Ammon's horn (tissue), 1 donor: ENCODE data around the gene MRGPRX3.
A peak's percentile ranks its signal among the peaks of the same experiment; 100 is the strongest.
"Not testable (repeated sequence)": the region's sequence is repeated elsewhere in the genome, so short reads cannot be mapped to it uniquely, and the experiment has no call there.

Experiments
- DNase-seq: peaks from one replicate; pipeline ENCODE4 v3.0.0-alpha.2; 2016; ENCODE audit warnings: low spot score

MRGPRX3 gene

GRCh38 chr11:18132341-18132740 is at the start of gene MRGPRX3:
TSS of gene MRGPRX3 (plus strand) at chr11:18132571. CDS start at chr11:18137203, 4,632 bp downstream.
- DNase-seq: no peak

GRCh38 chr11:18088366-18088765 is 44.0 kb upstream of the MRGPRX3 start:
- DNase-seq: peak; percentile 31

- no peak for DNase-seq
Observed at GRCh38 chr11:18088966-18089365, 43.4 kb upstream of the MRGPRX3 start.

GRCh38 chr11:18091731-18092130 is 40.6 kb upstream of the MRGPRX3 start:
- DNase-seq: no peak

GRCh38 chr11:18093959-18094358 is 38.4 kb upstream of the MRGPRX3 start:
- no peak for DNase-seq

GRCh38 chr11:18100926-18101656 is 31.3 kb upstream of the MRGPRX3 start:
- DNase-seq: no peak

- no peak for DNase-seq
Observed at GRCh38 chr11:18105086-18105801, 27.1 kb upstream of the MRGPRX3 start.

- peak; percentile 88 for DNase-seq
Observed at GRCh38 chr11:18105802-18106574, 26.4 kb upstream of the MRGPRX3 start, which contains the start of gene SAAL1. TSS of gene SAAL1 (minus strand) at chr11:18106082. CDS start at chr11:18106041, 41 bp downstream.

- DNase-seq: no peak
Observed at GRCh38 chr11:18106688-18107087, 25.7 kb upstream of the MRGPRX3 start.

GRCh38 chr11:18108254-18108653 is 24.1 kb upstream of the MRGPRX3 start:
- DNase-seq: no peak

- DNase-seq: no peak
Observed at GRCh38 chr11:18111005-18111404, 21.4 kb upstream of the MRGPRX3 start.

GRCh38 chr11:18115360-18116127 is 16.8 kb upstream of the MRGPRX3 start:
- peak; percentile 75 for DNase-seq

- DNase-seq: not testable (repeated sequence)
Observed at GRCh38 chr11:18121331-18121828, 11.0 kb upstream of the MRGPRX3 start.

- not testable (repeated sequence) for DNase-seq
Observed at GRCh38 chr11:18131115-18131514, 1.3 kb upstream of the MRGPRX3 start.

- DNase-seq: no peak
Observed at GRCh38 chr11:18135308-18135707, 2.9 kb downstream of the MRGPRX3 start.

- no peak for DNase-seq
Observed at GRCh38 chr11:18137186-18137800, 4.9 kb downstream of the MRGPRX3 start.

GRCh38 chr11:18140145-18140544 is 7.8 kb downstream of the MRGPRX3 start:
- DNase-seq: no peak

GRCh38 chr11:18144243-18144642 is 11.9 kb downstream of the MRGPRX3 start:
- DNase-seq: no peak

GRCh38 chr11:18145025-18145424 is 12.7 kb downstream of the MRGPRX3 start:
- no peak for DNase-seq

- no peak for DNase-seq
Observed at GRCh38 chr11:18145837-18146236, 13.5 kb downstream of the MRGPRX3 start.

GRCh38 chr11:18151581-18151980 is 19.2 kb downstream of the MRGPRX3 start:
- no peak for DNase-seq
